Stimulated activated naive CD8-positive, alpha-beta T cell treated with anti-CD3 and anti-CD28 coated beads, Interleukin-15, Interleukin-2, amounts not matched to agents 100 U/mL and 50 U/mL, for 24 hours (primary cell): ENCODE results near the gene EPHA6.

Source experiments
- ATAC-seq: fragments of 150-1000 bp; cut with Tn5 transposase; one replicate; pipeline ENCODE4 v1.10.0; 2021
- DNase-seq: peaks from one replicate; pipeline ENCODE4 v3.0.0; 2021

EPHA6 gene

GRCh38 chr3:97706226-97706625 is 891.8 kb downstream of the EPHA6 start:
- ATAC-seq (no peak), DNase-seq (no peak)

DNA sequence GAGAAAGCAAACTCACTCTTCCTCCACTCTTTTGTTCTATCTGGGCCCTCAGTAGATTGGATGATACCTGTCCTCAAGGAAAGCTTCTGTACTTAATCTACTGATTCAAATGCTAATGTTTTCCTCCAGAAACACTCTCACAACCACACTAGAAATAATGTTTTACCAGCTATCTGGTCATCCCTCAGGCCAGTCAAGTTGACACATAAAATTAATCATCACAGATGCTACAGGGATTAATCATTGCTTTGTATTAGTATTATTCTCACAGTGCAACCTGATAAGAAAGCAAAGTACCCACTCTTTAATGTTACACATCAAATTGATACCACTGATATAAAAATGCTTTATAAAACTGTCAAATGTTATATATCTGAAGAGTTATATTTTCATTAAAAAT is 897.3 kb downstream of the EPHA6 start:
- ATAC-seq: no peak

DNA sequence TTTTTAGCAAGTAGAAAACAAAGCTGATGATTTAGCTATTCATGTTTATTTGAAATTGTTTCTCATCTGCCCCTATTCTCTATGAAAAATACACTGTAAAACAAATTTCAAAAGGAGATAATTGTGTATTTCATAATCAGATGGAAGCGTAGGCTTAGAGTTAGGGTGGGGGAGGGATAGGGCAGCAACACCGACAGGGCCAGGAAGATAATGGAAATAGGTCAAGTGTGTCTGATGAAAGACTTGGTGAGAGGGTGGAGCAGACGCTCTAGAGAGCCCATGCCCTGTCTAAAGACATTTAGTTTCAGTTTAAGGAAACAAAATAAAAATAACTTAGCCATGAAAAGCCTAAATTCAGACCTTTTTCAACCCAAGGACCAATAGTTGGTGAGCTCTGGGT is 898.5 kb downstream of the EPHA6 start:
- ATAC-seq (no peak), DNase-seq (no peak)

More for the DNA sequence above, 897.3 kb downstream of the EPHA6 start:
- DNase-seq: no peak

DNA sequence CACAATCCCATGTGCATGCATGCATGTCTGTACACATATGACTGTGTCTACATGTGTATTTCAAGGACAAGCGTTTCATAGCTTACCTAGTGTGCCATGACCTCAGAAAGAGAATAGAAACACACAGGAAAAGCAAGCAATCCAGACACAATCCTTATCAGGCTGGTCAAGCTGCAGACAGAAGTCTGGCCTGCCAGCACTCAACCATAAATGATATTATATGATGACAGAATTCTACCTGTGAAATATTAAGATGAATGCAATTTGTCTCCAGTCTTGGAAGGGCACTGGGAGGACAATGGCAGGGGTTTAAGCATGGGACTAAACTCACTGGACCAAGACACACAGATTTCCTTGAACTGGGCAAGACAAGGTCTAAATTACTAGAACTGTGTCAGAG is 899.2 kb downstream of the EPHA6 start:
- no peak for DNase-seq
- ATAC-seq: no peak

DNA sequence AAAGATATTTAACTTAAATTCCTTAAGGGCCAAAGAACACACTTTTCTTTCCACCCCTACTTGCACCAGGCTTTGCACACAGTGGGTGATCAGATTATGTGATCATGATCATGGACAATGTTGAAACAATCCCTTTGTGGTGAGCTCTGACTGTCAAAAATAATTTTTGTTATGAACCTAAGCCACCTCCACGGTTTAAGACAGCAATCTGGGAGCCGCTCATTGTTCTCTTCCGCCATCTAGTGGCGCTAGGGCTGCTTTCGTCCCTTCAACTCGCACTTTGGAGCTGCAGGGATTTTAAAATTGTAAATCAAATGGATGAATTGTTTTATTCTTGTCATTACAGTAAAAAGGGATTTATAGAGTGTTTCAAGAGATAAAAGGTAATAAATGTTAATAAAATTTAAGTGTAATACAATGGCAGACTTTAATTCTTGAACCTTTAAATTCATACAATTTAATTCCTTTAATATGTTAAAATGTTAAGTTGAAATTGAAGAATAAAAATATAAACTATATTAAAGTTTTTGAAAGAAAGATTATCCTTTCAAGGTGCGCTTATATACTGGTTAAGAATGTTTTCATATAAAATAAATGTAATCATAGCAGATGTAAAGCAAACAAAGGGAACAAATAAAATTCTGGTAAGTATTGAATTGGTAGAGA is 904.9 kb downstream of the EPHA6 start:
- ATAC-seq (peak; percentile 77), DNase-seq (peak; percentile 67)

DNA sequence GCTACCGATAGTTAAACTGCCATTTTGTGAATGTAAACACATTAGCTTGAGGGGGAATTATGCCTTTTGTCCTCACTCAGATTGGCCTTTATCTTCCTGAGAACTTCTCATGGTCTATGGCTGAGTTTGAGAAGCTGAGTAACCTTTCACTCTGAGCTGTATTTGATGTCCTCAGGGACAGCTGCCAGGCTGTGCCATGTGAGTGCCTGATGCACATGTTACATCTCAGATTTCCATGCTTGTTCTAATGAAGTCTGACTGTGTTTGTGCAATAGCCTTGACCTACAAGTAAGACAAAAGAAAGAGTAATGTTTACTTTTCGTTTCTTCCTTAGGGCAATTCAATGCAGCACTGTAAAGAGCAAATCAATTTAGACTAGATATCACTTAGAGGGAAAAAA is 906.0 kb downstream of the EPHA6 start:
- DNase-seq: no peak
- ATAC-seq: no peak

- no peak for ATAC-seq
- no peak for DNase-seq
These were observed 907.1 kb downstream of the EPHA6 start for GRCh38 chr3:97721446-97721845.

DNA sequence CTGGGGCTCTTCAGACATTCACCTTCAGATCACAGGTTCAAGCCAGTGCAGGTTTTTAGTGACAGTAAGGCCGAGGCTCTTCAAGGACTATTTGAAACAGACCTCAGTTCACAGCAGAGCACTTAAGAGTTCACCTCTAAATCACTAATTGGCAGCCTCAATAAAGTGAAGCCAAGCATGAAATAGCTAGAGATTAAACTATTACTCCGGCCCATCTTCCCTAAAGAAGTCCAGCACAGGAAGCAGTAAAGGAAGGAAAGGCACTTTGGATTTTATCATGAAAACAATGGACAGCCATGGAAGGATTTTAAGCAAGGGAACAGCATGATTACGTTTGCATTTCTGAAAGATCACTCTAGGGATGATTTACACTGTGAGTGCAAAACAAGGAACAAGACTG is 922.5 kb downstream of the EPHA6 start:
- DNase-seq (no peak), ATAC-seq (no peak)

GRCh38 chr3:97738761-97739160 is 924.4 kb downstream of the EPHA6 start:
- ATAC-seq: no peak
- DNase-seq: no peak

- DNase-seq (no peak), ATAC-seq (no peak)
These were observed 927.6 kb downstream of the EPHA6 start for GRCh38 chr3:97742036-97742435.

DNA sequence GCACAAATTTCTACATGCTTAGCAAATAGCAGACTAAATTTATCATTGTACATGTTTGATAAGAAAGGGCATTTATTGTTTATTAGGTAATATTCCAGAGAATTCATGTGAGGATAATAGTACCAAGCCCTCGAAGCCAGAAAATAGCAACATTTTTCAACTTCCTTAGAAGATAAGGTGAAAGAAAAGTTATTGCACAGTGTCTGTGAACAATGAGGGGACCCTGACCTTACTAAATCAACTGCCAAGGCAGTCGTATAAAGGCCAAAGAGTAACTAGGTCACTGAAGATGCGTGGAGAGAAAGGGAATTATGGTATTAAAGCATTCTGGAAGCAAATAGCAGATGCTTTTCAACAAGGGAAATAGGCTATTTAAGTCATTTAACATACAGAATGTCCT is 929.9 kb downstream of the EPHA6 start:
- DNase-seq (no peak), ATAC-seq (no peak)

- ATAC-seq (no peak), DNase-seq (no peak)
These were observed 949.4 kb downstream of the EPHA6 start for GRCh38 chr3:97763586-97764406.

DNA sequence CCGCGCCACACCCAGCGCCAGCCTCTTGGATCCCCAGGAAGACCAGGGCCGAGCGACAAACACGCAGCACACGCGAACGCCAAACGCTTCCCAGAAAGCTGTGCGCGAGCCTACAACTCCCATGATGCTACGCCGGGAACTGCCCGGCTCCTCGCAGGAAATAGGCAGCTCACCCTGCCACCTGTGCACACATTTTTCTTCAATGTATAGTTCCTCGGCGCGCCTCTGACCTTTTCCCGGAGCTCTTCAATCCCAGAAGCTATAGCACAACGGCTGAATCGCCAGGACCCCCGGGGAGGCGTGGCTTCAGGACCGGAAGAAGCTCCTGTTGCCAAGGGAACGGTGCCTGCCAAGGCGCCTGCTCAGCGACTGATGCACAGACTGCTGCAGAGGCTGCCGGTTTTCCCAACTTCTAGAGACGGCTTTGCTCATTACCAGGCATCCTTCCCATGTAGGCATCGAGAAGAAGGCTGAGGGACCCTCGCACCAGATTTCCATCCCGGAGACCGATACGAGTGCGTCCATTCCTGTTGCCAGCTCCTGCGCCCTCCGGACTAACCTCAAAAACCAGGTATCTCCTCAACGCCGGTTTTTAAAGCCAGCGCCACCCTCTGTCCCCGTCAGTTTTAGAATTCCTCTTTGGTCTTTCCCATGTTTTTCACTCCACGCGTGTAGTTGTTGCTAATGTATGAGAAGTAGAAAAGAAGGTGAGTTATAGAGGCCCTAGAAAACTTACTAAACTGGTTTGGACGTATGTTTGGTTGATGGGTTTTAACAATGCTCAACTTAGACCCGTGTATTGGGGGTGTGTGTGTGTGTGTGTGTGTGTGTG is 950.2 kb downstream of the EPHA6 start, which contains the start of gene ARL6:
Gene ARL6 (plus strand): TSS at position 352 of the 832 bp plus-strand sequence. CDS start 3,350 bp downstream, outside the sequence.
- peak; percentile 77 for DNase-seq
- peak; percentile 98 for ATAC-seq

- DNase-seq: no peak
- ATAC-seq: no peak
These were observed 950.9 kb downstream of the EPHA6 start for GRCh38 chr3:97765336-97765735.

DNA sequence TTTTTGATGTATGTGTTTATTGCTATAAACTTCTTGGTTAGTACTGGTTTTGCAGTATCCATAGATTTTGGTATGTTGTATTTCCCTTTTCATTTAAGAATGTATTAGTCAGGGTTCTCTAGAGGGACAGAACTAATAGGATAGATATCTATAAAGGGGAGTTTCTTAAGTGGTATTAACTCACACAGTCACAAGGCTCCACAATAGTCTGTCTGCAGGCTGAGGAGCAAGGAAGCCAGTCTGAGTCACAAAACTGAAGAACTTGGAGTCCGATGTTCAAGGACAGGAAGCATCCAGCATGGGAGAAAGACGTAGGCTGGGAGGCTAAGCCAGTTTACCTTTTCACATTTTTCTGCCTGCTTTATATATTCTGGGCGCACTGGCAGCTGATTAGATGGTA is 958.5 kb downstream of the EPHA6 start:
- DNase-seq: no peak
- ATAC-seq: no peak

DNA sequence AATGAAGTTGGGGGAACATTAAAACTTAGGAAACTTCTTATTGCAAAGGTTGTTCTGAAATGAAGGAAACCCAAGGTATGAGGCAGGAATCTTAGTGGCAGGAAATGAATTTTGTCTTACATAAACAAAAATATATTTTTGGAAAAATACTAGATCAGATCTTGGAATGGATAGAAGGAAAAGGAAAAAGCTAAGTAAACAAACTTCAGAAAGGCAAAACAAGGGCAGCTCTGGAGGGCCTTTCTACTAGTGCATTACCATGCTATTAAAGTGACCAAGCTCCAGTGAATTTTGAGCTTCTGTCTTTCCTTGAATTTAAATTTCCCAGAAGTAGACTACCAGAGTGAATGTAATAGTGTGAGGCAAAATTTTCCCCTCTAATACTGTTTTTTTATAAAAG is 963.8 kb downstream of the EPHA6 start:
- DNase-seq: no peak
- no peak for ATAC-seq

DNA sequence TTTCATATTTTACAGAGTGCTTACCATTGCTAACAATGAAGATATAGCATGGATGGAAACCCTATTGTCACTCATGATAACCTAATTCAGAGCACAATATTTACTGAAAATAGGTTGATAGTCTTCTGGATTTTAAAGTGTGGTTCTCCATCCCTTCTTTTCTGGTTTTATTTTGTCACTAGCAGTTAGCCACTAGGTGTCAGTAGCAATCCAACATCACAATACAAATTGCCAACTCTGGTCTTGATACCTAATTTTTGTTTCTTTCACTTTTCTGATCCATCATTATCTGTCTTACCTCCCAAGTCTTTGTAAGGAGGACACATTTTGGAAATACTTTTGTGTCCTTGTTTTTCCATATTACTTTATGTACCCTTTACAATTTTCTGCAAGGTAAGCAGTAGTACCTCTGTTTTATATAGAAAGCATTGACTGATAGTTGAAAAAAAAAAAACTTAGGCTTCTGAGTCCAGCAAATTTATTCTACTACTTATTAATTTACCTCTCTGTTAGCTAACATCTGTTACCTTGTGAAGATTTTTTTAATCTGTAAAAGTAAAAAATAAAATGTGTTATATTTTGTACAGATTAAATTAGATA is 979.1 kb downstream of the EPHA6 start:
- no peak for DNase-seq
- peak; percentile 40 for ATAC-seq

- no peak for ATAC-seq
- DNase-seq: no peak
These were observed 981.6 kb downstream of the EPHA6 start for GRCh38 chr3:97795951-97796350.
